Activated CD8-positive, alpha-beta memory T cell treated with anti-CD3 and anti-CD28 coated beads, Interleukin-2, amount 50 U/mL, for 1 hour (primary cell): ENCODE measurements around the gene PRXL2A.

Experiments used
- DNase-seq: peaks from one replicate; pipeline ENCODE4 v3.0.0-alpha.2; 2020; ENCODE audit errors: extremely low read depth

PRXL2A gene

GRCh38 chr10:80461208-80462183 lies 53.1 kb downstream of the PRXL2A start:
- no peak for DNase-seq

DNA sequence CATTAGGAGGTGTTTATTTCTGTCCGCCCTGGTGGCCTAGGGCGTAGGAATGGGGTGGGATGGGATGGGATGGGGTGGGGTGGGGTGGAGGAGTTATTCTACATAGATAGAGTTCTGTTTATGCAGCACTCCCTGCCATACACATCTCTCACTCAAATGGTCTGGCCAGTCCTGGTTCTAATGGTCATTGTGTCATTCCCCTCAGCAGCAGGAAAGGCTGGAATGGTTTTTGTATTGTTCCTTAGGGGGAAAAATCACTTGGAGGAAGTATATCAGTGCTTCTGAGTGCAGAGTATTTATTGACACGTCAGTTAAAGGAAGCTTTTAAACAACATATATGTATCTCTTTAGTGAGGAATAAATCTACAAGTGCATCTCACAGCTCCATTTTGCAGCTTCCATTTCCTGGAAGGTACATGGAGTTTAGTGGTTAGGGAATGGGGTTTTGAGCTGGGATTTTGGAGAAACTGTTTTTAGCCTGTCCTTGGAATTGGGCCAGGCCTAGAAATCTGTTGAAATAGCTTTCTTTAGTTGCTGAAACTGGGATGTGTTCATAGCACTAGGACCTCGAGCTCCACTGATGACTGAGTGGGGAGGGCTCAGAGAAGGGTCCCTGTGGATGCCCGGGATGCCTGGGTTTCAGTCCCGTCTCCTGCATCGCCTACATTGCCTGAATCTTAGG lies 54.1 kb downstream of the PRXL2A start:
- DNase-seq, result no peak

- no peak for DNase-seq
Measured at GRCh38 chr10:80462981-80463741, 54.8 kb downstream of the PRXL2A start.

DNA sequence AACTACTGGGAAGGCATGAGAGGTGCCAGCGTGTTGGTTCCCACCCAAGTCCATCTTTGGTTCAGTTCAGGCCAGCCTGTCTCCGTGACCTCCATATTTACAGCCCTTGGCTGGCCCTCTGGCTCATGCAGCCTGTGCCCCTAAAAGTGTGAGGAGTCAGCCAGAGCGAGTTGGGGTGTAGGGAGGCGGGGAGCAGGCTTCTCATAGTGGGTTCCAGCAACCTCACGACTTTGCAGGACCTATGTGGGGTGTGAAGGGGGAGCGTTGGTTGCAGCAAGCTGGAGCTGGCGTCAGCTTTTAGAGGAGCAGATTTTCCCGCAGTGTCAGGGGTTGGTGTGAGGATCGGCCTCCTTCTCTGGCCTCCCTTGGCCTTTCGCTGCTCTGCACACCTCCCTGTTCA lies 55.5 kb downstream of the PRXL2A start:
- DNase-seq, result no peak

- DNase-seq, result no peak
Measured at GRCh38 chr10:80464557-80465450, 56.5 kb downstream of the PRXL2A start.

DNA sequence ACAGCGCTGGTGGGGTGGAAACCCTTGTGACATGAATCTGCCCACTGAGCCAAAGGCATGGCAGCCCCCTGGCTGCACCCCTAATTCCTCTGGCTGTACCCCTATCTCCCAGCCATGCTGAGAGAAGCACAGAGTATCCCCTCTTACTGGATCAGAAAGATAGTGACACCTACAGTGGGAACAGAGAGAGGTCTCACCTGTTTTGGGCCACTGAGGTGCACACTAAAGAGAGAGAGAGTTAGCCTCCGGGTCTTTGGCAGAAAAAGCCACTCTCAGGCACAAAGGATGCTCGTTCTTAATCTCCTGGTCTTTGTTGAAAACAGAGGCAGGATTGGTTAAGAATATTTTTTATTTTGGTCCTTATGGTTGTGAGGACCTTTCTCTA lies 57.1 kb downstream of the PRXL2A start:
- DNase-seq, result no peak

- DNase-seq, result no peak
Measured at GRCh38 chr10:80465839-80466590, 57.7 kb downstream of the PRXL2A start.

- no peak for DNase-seq
Measured at GRCh38 chr10:80466724-80467326, 58.5 kb downstream of the PRXL2A start.

DNA sequence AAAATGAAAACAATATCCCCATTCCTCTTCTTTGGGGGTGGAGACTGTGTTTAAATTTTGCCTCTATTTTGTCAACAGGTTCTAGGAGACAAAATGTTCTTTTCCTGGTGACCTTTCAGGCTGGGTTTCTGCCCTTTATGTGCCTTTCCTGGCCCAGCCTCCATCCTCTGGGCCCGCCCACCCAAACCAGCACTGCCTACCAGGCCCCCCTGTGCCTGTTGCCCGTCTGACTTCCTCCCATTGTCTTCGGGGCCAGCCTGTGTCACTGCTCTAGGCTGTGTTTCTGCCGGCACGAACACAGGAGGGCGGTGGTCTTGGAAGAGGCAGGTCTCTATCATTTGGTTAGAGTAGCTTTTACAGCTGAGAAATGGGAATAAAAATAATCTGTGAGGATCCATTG lies 59.7 kb downstream of the PRXL2A start:
- no peak for DNase-seq

GRCh38 chr10:80468806-80469421 lies 60.6 kb downstream of the PRXL2A start:
- no peak for DNase-seq

DNA sequence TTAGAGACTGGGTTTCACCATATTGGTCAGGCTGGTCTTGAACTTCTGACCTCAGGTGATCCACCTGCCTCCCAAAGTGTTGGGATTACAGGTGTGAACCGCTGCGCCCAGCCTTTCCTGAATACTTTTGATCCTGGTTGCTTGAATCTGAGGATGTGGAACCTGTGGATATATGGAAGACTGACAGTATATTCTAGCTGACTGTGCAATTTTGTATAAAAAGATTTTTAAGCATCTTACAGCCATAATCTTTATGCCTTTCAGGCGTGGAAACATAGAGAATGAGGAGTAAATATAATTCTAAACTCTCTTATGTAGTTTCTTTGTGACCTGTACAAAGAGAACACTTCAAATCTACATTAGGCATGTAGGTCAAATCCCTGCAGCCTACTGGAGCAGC lies 61.9 kb downstream of the PRXL2A start:
- no peak for DNase-seq

DNA sequence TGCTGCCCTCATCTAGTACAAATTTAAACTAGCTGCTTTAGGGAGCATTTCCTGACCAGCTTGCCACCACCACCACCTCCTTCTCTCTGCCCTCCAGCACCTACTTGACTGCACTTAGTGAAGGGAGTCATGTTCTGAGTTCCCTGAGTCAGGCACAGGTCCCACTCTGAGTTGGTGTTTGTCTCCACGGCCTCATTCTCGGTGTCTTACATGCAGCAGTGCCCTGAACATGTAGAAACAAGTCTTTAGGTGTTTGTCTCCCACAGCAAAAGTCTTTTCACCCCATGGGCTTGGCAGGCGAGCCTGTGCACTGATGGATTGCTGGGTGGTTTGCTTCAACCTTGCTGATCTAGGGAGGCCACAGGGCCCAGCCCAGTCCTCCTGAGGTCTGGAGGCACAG lies 62.6 kb downstream of the PRXL2A start:
- DNase-seq, result no peak

DNA sequence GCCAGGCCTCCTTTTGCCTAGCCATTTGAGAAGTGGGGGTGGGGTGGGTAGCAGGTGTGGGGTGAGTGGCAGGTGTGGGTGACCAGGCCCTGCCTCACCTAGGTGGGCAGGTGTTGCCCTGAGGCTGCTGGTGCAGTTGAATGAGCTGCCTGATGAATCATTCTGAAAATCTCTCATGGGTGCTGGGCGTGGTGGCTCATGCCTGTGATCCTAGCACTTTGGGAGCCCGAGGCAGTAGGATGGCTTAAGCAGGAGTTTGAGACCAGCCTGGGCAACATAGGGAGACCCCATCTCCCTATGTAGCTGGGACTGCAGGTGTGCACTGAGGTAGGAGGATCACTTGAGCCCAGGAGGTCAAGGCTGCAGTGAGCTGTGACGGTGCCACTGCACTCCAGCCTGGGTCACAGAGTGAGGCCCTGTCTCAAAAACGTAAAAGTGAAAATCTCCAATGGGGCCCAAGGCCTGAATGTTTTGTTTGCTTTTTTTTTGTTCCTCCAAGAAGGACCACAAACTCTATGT lies 63.4 kb downstream of the PRXL2A start:
- DNase-seq, result no peak

- no peak for DNase-seq
Measured at GRCh38 chr10:80472234-80473095, 64.1 kb downstream of the PRXL2A start.

DNA sequence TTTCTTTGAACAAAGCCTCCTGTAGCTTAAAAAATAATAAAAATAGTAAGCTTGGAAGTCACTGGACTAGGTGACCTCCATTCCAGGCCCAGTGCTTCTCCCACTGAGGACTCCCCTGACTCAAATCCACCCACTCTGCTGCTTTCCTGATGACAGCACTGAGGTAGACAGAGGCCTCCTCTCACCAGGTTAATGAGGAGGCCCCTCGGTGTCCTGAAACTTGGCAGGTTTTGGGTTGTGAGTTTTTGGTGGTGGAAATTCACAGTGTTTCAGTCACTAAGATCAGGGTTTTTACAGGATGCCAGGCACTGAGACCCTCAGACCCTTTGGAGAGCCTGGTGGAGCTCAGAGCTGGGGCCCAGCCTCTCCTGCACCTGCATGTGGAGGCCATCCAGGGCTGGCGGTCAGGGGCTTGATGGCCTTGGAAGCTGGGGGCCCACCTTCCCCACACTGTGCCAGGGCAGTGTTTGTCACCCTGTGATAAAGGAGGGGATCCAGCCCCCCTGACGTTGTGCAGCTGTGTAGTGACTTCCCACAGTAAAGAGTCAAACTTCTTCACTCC lies 64.8 kb downstream of the PRXL2A start:
- no peak for DNase-seq

GRCh38 chr10:80473692-80474596 lies 65.6 kb downstream of the PRXL2A start:
- no peak for DNase-seq

DNA sequence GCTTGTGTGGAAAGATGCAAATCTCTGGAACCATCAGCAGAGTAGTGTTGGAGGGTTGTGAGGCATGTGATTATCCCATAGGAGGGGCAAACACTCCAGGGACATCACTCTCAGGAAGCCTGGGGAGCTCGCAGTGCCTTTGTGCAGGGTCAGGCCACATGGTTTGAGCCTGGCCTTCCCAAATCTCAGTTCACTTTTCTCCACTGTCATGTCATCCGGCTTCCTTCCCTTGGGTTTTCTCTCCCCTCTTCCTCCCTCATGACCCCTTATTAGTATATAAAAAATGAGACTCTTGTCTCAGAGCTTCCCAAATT lies 66.2 kb downstream of the PRXL2A start:
- no peak for DNase-seq
